Epithelial cell of proximal tubule (primary cell): Measurements from ENCODE around the gene TDRD15. TPM values are rescaled to one million over a fixed set of nuclear protein-coding genes. Genes with fewer than 3 reads are reported as not detected.
"Not testable (repeated sequence)": the region's sequence is repeated elsewhere in the genome, so short reads cannot be mapped to it uniquely, and the experiment has no call there.

Experiments
- DNase-seq: peaks from one replicate; pipeline ENCODE4 v3.0.0-alpha.2; 2011; ENCODE audit warnings: low read depth
- H3K4me3 ChIP-seq: 2 replicates; pipeline ENCODE4 v1.5.1; 2011; ENCODE audit warnings: low read depth, mild to moderate bottlenecking, low read length
- CTCF ChIP-seq: conservative IDR thresholded peaks from 2 replicates; pipeline ENCODE4 v1.5.1; 2012; ENCODE audit warnings: low read depth, mild to moderate bottlenecking, low read length
- total RNA-seq: library from RNA; depleted of rRNA; stranded (reverse); fragments of >200 nt; gene quantifications from 2 replicates; pipeline ENCODE4 v1.2.3, GENCODE V29; 2015

Gene TDRD15
- total RNA-seq, 1 donor from 2014 or later, result not detected

- TF ChIP-seq CTCF, result no peak
- H3K4me3 ChIP-seq, result no peak overlapping the region
- DNase-seq, result no peak
These were observed 28.1 kb upstream of the TDRD15 start for GRCh38 chr2:21095714-21096113.

GRCh38 chr2:21096458-21096857 is 27.3 kb upstream of the TDRD15 start:
- no peak for TF ChIP-seq CTCF

GRCh38 chr2:21097331-21097730 is 26.4 kb upstream of the TDRD15 start:
- no peak for TF ChIP-seq CTCF
- DNase-seq, result no peak

More at GRCh38 chr2:21096458-21096857, 27.3 kb upstream of the TDRD15 start:
- DNase-seq, result no peak
- H3K4me3 ChIP-seq, result no peak overlapping the region

GRCh38 chr2:21098294-21098693 is 25.5 kb upstream of the TDRD15 start:
- TF ChIP-seq CTCF, result no peak
- DNase-seq, result no peak
- H3K4me3 ChIP-seq, result no peak overlapping the region

More at GRCh38 chr2:21097331-21097730, 26.4 kb upstream of the TDRD15 start:
- H3K4me3 ChIP-seq, result no peak overlapping the region

- no peak overlapping the region for H3K4me3 ChIP-seq
- no peak for DNase-seq
- TF ChIP-seq CTCF, result no peak
These were observed 24.4 kb upstream of the TDRD15 start for GRCh38 chr2:21099281-21099907.

GRCh38 chr2:21101514-21102155 is 22.1 kb upstream of the TDRD15 start:
- DNase-seq, H3K4me3 ChIP-seq: not testable (repeated sequence)

- no peak for DNase-seq
- H3K4me3 ChIP-seq, result no peak overlapping the region
- TF ChIP-seq CTCF, result no peak
These were observed 21.4 kb upstream of the TDRD15 start for GRCh38 chr2:21102356-21102755.
